Astrocyte of the spinal cord (primary cell): Measurements from ENCODE around the gene ANKRD16.

Experiments used
- DNase-seq: peaks from one replicate; pipeline ENCODE4 v3.0.0; 2011; ENCODE audit warnings: low read depth, low spot score
- H3K4me3 ChIP-seq: 2 replicates; pipeline ENCODE4 v1.5.1; 2011; ENCODE audit warnings: low read depth, mild to moderate bottlenecking, low read length, moderate library complexity
- CTCF ChIP-seq: IDR thresholded peaks from 2 replicates; pipeline ENCODE4 v1.5.1; 2012; ENCODE audit warnings: low read depth, mild to moderate bottlenecking, low read length, inconsistent platforms
- in situ Hi-C: cut with HindIII; loops from 2 replicates; pipeline ENCODE4 v1.10.0; 2017; ENCODE audit warnings: low sequenced_read_pairs

ANKRD16 gene

GRCh38 chr10:5930272-5930671 is 40.6 kb upstream of the ANKRD16 start:
- in situ Hi-C loops, result no loop called here
- no peak for TF ChIP-seq CTCF
- no peak for DNase-seq
- H3K4me3 ChIP-seq, result no peak overlapping the region

GRCh38 chr10:5929442-5929841 is 39.7 kb upstream of the ANKRD16 start:
- no peak overlapping the region for H3K4me3 ChIP-seq
- no peak for DNase-seq
- in situ Hi-C loops, result no loop called here
- no peak for TF ChIP-seq CTCF

- in situ Hi-C loops, result no loop called here
- TF ChIP-seq CTCF, result no peak
- DNase-seq, result peak; percentile 64
- no peak overlapping the region for H3K4me3 ChIP-seq
Observed at GRCh38 chr10:5927306-5927705, 37.6 kb upstream of the ANKRD16 start.

- no peak for TF ChIP-seq CTCF
- in situ Hi-C loops, result no loop called here
- H3K4me3 ChIP-seq, result no peak overlapping the region
- DNase-seq, result no peak
Observed at GRCh38 chr10:5924889-5925288, 35.2 kb upstream of the ANKRD16 start.

- DNase-seq, result no peak
- H3K4me3 ChIP-seq, result no peak overlapping the region
- in situ Hi-C loops, result no loop called here
- no peak for TF ChIP-seq CTCF
Observed at GRCh38 chr10:5921746-5922145, 32.1 kb upstream of the ANKRD16 start.

- no peak overlapping the region for H3K4me3 ChIP-seq
- in situ Hi-C loops, result no loop called here
- no peak for TF ChIP-seq CTCF
- no peak for DNase-seq
Observed at GRCh38 chr10:5919568-5919967, 29.9 kb upstream of the ANKRD16 start.

- no peak overlapping the region for H3K4me3 ChIP-seq
- DNase-seq, result no peak
- in situ Hi-C loops, result no loop called here
- no peak for TF ChIP-seq CTCF
Observed at GRCh38 chr10:5918763-5919162, 29.1 kb upstream of the ANKRD16 start.
